ENCODE measurements around the gene INTS1.

The INTS1 gene

GRCh38 chr7:1493571-1493970 lies 10.6 kb downstream of the INTS1 start:
- TF ChIP-seq CTCF (conservative IDR thresholded peaks at IDR 0.05) (no peak), ZFX (IDR thresholded peaks at IDR 0.05) (no peak)
- H3K27ac ChIP-seq = no peak overlapping the region

- TF ChIP-seq CTCF (conservative IDR thresholded peaks at IDR 0.05) (no peak), ZFX (IDR thresholded peaks at IDR 0.05) (no peak)
- no peak overlapping the region for H3K27ac ChIP-seq
These were observed 11.1 kb downstream of the INTS1 start for GRCh38 chr7:1493129-1493528.

- no peak overlapping the region for H3K27ac ChIP-seq
- TF ChIP-seq CTCF (conservative IDR thresholded peaks at IDR 0.05) (no peak), ZFX (IDR thresholded peaks at IDR 0.05) (no peak)
These were observed 11.5 kb downstream of the INTS1 start for GRCh38 chr7:1492640-1493039.

GRCh38 chr7:1492221-1492620 lies 12.0 kb downstream of the INTS1 start:
- no peak overlapping the region for H3K27ac ChIP-seq
- TF ChIP-seq ZFX (IDR thresholded peaks at IDR 0.05) = no peak
- TF ChIP-seq CTCF (conservative IDR thresholded peaks at IDR 0.05) = no peak

- TF ChIP-seq ZFX (IDR thresholded peaks at IDR 0.05) = no peak
- H3K27ac ChIP-seq = no peak overlapping the region
These were observed 13.4 kb downstream of the INTS1 start for GRCh38 chr7:1490837-1491236.

GRCh38 chr7:1489336-1489735 lies 14.9 kb downstream of the INTS1 start:
- H3K27ac ChIP-seq = no peak overlapping the region
- TF ChIP-seq ZFX (IDR thresholded peaks at IDR 0.05) (no peak), CTCF (conservative IDR thresholded peaks at IDR 0.05) (no peak)

- no peak overlapping the region for H3K27ac ChIP-seq
- TF ChIP-seq ZFX (IDR thresholded peaks at IDR 0.05) (no peak), CTCF (conservative IDR thresholded peaks at IDR 0.05) (no peak)
These were observed 16.2 kb downstream of the INTS1 start for GRCh38 chr7:1488016-1488415.

GRCh38 chr7:1487466-1487865 lies 16.7 kb downstream of the INTS1 start:
- TF ChIP-seq ZFX (IDR thresholded peaks at IDR 0.05) = no peak
- no peak for TF ChIP-seq CTCF (conservative IDR thresholded peaks at IDR 0.05)
- H3K27ac ChIP-seq = no peak overlapping the region

Measured in C4-2B (cell line).